GM19467 (cell line): ENCODE results near the gene MAPKAP1.

ENCODE experiments used
- ATAC-seq: cut with Tn5 transposase; IDR thresholded peaks from one replicate; pipeline ENCODE4 v1.9.1; 2021; ENCODE audit warnings: mild to moderate bottlenecking, moderate library complexity; ENCODE audit not compliant: unreplicated experiment

The MAPKAP1 gene

DNA sequence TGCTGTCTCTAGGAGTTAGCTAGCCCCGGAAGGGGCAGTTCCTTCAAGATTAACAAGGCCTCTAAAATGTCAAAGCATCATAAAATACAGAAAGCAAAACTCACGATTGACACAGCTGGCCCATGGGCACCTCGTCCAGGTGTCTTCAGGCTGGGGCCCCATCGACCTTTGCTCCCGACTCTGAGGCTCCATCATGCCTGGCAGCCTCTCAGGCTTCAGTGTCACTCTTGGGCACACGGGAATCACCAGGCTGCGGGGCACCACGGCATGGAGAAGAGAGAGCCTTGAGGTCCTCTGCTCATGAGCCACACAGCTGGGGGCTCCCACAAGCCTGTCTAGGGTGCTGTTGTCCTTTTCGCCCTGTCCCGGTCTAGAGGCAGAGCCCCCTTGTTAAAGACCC, 284.2 kb downstream of the MAPKAP1 start:
- no peak for ATAC-seq

DNA sequence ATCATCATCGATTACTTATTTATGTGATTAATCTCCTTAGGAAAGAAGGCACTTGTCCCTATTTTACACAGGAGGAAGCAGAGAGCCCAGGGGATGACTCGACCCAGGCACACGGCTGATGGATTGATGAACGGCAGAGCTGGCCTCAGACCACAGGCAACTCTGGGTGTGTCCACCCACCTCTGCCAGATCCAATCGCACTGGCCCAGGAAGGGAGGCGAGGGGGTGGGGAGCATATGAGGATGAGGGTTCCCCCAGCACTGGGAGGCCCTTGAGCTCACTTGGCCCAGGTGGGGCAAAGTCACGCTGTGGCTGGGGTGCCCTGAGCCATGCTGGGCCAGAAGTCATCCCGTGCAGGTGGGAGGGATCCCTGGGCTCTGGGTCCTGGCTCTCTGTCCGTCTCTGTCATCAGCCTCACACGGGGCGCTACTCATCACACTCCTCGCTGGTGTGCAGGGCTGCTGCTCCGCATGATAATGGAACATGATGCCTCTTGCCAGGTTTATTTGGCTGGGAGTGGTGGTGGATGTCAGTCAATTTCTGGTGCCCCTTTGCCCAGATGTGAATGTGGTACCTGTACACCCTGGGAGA, 285.3 kb downstream of the MAPKAP1 start:
- no peak for ATAC-seq

DNA sequence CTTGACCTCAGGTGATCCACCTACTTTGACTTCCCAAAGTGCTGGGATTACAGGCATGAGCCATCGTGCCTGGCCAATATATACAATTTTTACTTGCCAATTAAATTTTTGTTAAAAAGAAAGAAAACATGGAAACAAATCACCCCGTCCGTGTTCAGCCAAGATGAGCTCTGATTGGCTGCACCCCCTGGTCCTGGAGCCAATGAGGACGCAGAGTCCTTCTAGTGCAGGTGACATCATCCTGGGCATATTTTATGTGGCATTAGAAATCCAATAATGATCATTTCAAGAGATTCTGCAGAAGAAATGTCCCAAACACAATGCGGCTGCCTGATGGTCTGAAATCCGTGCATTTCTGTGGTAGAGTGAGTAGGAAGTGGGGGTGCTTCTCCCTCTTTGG, 285.8 kb downstream of the MAPKAP1 start:
- no peak for ATAC-seq

DNA sequence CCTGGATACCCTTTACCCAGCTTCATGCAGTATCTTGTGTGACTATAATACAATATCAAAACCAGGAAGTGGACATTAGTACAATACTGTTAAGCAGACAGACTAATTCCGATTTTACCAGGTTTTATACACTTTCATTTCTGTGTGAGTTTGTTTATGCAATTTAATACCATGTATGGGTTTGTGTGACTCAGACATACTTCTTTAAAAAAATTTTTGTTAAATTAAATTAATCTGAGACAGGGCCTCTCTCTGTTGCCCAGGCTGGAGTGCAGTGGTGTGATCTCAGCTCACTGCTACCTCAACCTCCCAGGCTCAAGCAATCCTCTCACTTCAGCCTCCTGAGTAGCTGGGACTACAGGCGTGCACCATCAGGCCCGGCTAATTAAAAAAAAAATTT, 288.6 kb downstream of the MAPKAP1 start:
- no peak for ATAC-seq

- no peak for ATAC-seq
These were observed 290.5 kb downstream of the MAPKAP1 start for GRCh38 chr9:125416517-125416916.

DNA sequence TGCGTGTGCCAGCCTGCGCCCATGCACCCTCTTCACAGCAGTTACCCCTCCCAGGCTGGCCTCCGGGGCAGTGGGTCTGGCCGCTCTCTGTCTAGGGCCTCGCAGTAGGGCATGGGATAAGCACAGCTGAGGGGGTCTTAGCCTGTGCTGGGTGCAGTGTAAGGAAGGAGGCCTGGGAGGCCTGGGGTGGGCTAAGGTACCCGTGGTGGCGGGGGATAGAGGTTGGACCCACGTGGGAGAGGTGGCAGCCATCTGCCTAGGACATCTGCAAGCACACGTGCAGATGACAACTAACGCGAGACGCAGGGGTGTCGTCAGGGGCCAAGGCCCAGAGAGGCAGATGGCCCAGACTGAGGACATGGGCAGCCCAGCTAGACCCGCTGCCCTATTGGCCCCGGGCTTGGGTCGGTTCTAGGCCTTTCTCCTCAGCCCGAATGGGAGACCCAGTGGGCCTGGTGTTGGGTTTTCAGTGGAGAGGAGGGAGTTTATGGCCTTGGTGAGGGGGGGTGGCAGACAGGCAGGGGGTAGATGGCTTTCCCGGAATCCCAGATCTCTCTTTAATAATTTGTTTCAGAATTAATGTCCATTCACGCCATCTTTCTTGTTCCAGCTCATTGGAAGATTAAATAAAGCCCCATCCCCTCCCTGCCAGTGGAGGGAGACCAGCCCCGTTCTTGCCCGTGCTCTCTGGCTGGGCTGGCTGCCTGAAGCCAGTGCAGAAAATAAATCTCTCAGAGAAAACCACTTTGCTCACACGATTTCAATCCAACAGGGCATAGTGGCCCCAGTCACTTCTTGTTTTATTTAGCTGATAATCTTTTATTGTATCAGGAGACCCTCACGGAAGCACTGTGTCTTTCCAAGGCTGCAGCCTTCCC, 291.2 kb downstream of the MAPKAP1 start:
- ATAC-seq = no peak

GRCh38 chr9:125413579-125413978, 293.4 kb downstream of the MAPKAP1 start:
- no peak for ATAC-seq

DNA sequence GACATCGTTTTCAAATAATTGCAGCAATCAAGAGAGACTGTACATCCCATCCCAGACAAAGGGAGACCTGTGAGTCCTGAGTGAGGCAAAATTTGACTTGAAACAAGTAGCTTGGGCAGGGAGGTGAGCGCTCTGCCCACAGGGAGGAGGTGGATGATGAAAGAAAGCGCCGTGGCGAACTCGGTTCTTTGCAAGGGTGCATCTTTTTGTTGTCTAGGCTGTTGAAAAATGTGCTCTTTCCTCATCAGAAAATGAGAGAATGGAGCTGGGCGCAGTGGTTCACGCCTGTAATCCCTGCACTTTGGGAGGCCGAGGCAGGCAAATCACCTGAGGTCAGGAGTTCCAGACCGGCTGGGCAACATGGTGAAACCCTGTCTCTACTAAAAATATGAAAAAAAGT, 294.8 kb downstream of the MAPKAP1 start:
- no peak for ATAC-seq

DNA sequence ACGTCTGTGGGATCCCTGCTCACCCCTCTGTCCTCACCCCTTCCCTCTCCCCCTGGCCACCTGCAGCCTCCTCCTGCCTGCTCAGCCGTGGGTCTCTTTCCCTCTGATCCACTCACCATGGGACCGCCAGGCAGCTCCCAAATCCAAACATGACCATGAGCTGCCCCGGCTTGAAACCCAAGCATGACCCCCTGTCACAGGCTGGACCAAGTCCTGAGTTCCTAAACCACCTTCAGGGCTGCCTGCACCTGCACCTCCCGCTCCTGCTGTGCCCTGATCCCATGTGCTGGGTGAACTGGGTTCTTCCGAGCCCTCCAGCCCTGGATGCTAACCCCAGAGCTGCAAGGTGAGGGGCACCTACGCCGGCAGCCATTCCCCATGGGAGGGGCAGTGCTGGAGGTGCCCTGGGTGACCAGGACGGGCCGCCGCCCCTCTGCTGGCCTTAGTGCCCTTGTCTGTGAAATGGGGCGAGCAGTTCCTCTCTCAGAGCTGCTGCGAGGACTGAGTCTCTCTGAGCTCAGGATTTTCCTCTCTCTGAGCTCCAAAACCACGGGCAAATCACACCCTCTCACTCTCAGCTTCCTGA, 295.7 kb downstream of the MAPKAP1 start:
- no peak for ATAC-seq

GRCh38 chr9:125410522-125410894, 296.5 kb downstream of the MAPKAP1 start:
- ATAC-seq = no peak

- no peak for ATAC-seq
These were observed 297.1 kb downstream of the MAPKAP1 start for GRCh38 chr9:125409637-125410521.

GRCh38 chr9:125409217-125409636, 297.8 kb downstream of the MAPKAP1 start:
- no peak for ATAC-seq

- no peak for ATAC-seq
These were observed 298.8 kb downstream of the MAPKAP1 start for GRCh38 chr9:125407974-125408900.

DNA sequence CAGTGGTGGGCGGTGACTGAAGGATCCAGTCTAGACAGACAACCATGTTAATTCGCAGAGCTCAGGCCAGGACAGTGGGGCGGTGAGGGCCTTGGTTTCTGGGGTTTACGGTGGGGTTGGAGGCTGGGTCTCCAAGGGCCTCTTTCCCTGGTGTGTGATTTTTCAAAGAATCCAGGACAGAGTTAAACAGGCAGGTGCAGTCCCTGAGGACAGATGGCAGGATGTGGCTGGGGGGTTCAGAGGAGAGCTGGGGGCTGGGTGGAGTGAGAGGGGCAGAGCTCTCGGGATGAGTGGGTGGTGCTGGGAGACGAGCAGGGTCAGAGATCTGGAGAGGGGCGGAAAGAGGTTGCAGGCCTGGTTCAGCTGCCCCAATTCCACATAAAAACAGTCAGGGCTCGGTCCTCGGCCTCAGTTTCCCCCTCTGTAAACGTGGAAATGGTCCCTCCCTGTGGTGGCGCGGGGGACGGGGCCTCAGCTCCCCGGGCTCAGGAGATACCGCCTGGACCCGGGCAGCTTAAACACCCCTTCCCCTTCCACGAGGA, 299.5 kb downstream of the MAPKAP1 start:
- no peak for ATAC-seq

GRCh38 chr9:125406810-125407087, 300.3 kb downstream of the MAPKAP1 start:
- ATAC-seq = no peak

GRCh38 chr9:125405938-125406809, 300.8 kb downstream of the MAPKAP1 start:
- no peak for ATAC-seq

GRCh38 chr9:125404733-125405132, 302.3 kb downstream of the MAPKAP1 start:
- ATAC-seq = no peak

DNA sequence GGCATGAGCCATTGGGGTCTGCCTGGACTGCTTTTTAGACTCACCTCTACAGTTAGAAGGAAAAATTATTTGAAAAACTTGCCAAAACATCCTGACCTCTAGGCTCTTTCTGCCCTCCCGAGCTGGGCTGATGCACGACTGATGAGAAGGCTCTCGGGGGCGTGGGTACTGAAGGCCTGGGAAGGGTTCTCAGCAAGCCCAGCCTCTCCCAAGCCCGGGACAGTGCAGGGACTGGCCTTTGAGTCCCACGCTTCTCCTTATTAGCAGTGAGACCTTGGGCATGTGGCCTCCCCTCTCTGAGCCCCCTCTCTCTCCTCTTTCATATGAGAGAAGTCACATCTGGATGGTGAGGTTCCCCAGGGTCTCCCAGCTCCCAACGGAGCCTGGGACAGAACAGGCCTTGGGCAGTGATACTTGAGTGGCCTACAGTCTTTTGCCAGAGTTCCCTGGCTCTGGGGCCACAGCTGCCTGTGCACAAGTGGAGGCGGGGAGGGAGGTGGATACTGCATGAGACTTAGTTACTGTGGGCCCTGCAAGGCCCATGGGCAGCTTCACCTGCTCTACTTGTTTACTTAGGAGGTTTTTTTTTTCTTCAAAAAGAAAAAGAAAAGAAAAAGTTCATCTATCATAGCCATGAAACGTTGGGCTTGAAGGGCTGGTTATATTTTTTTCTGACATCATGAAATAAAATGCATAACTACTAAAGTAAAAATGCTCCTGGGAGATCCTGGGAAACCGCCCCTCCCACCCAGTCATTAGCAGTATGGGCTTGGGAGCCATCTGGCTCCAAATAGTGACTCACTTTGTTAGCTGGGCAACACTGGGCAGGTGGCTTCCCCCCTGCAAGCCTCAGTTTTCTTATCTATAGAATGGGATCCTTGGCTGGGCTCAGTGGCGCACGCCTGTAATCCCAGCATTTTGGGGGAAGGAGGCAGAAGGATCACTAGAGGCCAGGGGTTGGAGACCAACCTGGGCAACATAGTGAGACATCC, 306.0 kb downstream of the MAPKAP1 start:
- ATAC-seq = no peak
